Kidney glomerular epithelial cell (primary cell): Measurements from ENCODE around the gene SIGLEC9.
A peak's percentile ranks its signal among the peaks of the same experiment; 100 is the strongest.

Experiments
- DNase-seq: peaks from one replicate; lab custom pipeline; 2025; lab: John Stamatoyannopoulos, UW

The SIGLEC9 gene

DNA sequence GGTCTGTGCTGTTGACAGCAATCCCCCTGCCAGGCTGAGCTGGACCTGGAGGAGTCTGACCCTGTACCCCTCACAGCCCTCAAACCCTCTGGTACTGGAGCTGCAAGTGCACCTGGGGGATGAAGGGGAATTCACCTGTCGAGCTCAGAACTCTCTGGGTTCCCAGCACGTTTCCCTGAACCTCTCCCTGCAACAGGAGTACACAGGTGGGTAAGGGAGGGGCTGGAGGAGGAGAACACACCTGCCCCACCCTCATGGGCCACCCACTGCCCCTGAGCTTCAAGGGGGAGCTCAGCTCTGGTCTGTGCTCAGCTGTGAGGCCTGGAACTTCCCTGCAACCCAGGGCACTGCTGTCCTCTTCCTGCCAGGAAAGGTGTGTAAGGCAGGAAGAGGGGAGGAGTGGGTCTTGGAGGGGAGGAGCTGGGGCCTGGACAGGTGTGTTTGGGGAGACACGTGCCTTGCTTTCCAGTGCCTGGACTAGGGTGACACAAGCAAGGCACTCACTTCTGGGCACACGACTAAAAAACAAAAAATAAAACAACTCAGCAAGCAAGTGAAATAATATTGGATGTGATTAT lies 21.3 kb downstream of the SIGLEC9 start:
- no peak for DNase-seq

DNA sequence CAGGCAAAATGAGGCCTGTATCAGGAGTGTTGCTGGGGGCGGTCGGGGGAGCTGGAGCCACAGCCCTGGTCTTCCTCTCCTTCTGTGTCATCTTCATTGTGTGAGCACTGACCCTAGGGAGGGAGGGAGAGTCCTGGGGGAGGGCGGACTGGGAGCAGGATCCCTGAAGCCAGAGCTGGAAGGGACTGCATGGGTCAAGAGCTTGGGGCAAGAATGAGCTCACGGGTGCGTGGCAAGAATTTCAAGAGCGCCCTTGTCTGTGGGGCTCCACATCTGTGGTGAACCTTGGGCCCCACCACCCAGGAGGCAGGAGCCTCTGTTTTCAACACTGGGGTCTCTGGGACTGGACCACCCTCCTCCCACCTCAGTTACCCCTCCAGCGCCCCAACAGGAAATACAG lies 22.0 kb downstream of the SIGLEC9 start:
- no peak for DNase-seq

GRCh38 chr19:51147663-51148062 lies 23.0 kb downstream of the SIGLEC9 start:
- DNase-seq: no peak

DNA sequence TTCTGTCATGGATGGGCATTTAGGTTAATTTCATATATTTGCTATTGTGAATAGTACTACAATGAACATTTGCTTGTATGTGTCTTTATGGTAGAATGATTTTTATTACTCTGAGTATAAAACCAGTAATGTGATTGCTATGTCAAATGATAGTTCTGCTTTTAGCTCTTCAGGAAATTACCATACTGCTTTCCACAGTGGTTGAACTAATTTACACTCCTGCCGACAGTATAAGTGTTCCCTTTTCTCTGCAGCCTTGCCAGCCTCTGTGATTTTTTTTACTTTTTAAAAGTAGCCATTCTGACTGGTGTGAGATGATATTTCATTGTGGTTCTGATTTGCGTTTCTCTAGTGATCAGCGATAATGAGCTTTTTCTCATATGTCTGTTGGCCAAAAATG lies 23.9 kb downstream of the SIGLEC9 start:
- DNase-seq: no peak

DNA sequence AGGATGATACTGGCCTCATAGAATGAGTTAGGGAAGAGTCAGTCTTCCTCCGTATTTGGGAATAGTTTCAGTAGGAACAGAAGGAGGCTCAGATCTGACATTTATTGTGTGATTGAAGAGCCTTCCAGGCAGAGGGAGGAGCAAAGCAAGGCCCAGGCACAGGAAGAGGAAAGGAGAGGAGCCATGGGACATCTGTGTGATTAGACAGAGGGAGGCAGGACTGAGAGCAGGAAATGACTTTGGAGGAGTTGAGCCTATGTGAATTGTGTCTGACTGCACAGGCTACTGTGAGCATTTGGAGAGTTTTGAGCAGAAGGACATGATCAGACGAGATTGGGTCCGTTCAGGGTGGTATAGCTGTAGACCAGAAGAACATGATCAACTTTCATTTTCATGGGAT lies 25.9 kb downstream of the SIGLEC9 start:
- DNase-seq: no peak

- no peak for DNase-seq
Measured at GRCh38 chr19:51156710-51157109, 32.0 kb downstream of the SIGLEC9 start.

DNA sequence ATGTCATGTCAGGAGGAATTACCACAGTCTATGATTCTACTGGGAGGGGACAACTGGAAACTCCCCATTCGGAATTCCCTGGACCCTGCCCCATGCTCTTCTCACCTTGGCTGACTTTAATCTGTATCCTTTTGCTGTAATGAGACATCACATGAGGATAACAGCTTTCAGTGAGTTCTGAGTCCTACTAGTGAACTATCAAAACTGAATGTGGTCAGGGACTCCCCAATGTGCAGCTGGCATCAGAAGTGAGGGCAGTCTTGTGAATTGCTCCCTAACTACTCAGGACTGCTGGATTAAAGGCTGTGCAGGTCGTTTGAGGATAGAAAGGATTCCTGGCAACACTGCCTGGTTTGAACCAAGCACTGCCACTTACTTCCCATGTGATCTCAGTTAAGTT lies 32.6 kb downstream of the SIGLEC9 start:
- DNase-seq: no peak

- peak; percentile 11 for DNase-seq
Measured at GRCh38 chr19:51158474-51159129, 33.9 kb downstream of the SIGLEC9 start.

DNA sequence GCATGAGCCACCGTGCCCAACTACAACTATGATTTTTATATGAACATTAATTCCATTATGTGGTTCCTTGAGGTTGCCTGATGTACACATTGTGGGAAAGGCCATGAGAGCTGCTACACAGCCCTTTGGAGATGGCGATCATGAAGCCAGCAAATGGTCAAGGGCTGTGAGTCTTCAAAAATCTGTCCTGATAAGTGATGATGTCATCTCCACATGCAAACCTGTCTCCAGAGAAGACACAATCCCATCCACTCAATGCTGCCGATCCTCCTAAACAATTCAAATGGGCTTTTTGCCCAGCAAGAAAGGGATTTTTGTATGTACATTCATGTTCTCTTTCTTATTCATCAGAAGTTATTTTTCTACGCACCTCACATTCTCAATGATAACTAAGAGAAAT lies 35.0 kb downstream of the SIGLEC9 start:
- no peak for DNase-seq

DNA sequence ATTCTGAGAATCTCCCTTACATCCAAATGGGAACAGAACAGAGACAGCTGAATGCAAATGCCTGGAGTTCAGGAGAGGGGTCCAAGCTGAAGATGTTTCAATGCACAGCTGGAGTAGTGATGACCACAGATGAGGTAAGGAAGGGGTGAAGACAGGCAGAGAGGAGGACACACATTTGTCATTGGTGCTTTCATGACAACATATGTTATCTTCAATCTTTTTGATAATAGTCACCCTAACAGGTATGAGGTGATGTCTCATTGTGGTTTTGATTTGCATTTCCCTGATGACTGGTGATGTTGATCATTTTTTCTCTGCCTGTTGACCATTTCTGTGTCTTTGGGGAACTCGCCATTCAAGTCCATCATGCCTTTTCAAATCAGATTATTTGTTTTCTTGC lies 36.6 kb downstream of the SIGLEC9 start:
- DNase-seq: no peak

- DNase-seq: no peak
Measured at GRCh38 chr19:51161867-51162496, 37.3 kb downstream of the SIGLEC9 start.

GRCh38 chr19:51163257-51163656 lies 38.6 kb downstream of the SIGLEC9 start:
- no peak for DNase-seq

GRCh38 chr19:51164215-51164614 lies 39.5 kb downstream of the SIGLEC9 start:
- no peak for DNase-seq

DNA sequence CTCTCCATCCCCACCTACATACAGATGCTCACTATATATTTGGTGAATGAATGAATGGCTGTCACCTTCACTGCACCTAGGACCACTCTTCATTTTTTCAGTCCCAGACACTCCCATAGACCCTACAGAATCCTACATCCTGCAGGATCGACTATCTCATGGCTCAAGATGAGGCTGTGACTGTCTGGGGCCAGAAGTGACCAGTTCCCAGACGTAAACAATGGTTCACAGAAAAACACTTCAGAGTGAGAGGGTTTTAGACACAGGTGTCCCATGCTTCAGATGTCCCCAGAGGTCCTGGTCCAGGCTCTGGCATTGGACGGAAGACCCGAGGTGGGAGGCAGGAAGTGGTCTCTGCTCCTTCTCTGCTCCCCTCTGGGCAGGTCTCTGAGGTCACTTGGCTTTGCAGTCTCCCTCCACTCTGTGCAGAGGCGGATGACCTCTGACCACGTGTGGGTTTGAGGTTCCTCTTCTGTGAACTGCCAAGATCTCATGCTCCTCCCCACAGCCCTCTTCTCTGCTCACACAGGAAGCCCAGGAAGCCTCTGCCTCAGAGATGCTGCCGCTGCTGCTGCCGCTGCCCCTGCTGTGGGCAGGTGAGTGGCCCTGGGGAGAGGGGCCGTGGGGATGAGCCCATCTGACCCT lies 42.3 kb downstream of the SIGLEC9 start:
- DNase-seq: no peak

DNA sequence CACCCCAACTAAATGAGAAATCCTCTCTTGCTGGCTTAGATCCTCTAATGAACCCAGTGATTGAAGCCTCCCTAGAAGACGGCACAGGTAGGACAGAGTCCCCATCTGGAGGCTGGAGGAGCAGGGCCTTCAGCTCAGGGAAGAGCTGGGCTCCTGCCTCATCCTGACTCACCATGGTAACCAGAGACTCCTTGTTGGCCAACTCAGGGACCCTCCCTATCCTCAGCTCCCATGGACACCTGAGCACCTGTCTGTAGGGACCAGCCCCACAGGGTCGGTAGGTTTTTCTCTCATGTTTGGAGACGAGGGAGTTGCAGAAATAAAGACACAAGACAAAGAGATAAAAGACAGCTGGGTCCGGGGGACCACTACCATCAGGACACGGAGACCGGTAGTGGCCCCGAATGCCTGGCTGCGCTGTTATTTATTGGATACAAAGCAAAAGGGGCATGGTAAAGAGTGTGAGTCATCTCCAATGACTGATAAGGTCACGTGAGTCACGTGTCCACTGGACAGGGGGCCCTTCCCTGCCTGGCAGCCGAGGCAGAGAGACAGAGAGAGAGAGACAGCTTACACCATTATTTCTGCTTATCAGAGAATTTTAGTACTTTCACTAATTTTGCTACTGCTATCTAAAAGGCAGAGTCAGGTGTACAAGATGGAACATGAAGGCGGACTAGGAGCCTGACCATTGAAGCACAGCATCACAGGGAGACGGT lies 44.0 kb downstream of the SIGLEC9 start:
- peak; percentile 13 for DNase-seq

DNA sequence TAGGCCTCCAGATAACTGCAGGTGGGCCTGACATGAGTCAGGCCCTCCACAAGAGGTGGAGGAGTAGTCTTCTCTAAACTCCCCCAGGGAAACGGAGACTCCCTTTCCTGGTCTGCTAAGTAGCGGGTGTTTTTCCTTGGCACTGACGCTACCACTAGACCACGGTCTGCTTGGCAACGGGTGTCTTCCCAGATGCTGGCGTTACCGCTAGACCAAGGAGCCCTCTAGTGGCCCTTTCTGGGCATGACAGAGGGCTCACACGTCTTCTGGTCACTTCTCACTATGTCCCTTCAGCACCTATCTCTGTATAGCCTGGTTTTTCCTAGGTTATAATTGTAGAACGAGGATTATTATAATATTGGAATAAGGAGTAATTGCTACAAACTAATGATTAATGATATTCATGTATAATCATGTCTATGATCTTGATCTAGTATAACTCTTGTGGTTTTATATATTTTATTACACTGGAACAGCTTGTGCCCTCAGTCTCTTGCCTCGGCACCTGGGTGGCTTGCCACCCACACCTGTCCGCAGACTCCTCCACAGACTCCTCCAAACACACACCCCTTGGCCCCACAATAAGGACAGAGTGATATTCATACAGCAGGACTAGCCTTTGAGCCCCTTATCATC lies 44.7 kb downstream of the SIGLEC9 start:
- DNase-seq: peak; percentile 44

- DNase-seq: no peak
Measured at GRCh38 chr19:51172223-51172622, 47.5 kb downstream of the SIGLEC9 start.

DNA sequence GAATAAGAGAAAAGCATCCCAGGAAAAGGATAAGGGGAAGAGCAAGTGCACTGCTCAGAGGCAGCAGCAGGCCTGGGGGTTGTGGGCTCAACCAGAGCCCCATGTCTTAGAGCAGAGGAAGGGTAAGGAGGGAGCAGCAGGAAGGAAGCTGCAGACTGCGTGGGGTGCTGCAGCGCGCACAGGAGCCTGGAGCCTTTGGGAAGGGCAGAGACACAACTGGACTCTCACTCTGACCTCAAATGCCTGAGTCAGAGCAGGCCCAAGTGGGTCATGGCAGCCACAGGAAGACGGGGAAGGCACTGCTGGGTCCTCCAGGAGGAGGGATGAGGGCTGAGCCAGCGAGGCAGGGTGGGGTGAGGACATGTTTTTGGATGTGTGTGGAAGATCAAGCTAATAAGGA lies 49.0 kb downstream of the SIGLEC9 start:
- no peak for DNase-seq

GRCh38 chr19:51179256-51179655 lies 54.5 kb downstream of the SIGLEC9 start:
- DNase-seq: no peak
